H1 (cell line): ENCODE data around the gene THBS1. TPM values are rescaled to one million over a fixed set of nuclear protein-coding genes. Genes with fewer than 3 reads are reported as not detected.

ENCODE experiments used
- CTCF ChIA-PET: fragments of 300-600 bp; sonication (Branson Sonifier 250); formaldehyde crosslinking; loops from one replicate; lab custom pipeline; 2021; ENCODE audit not compliant: partially characterized antibody; lab: Charles Lee
- POLR2A ChIA-PET: fragments of 300-600 bp; sonication (Branson Sonifier 250); formaldehyde crosslinking; loops from one replicate; lab custom pipeline; 2021; ENCODE audit warnings: inconsistent platforms; ENCODE audit not compliant: partially characterized antibody; lab: Charles Lee
- DNase-seq, 2 experiments: peaks; one replicate each; pipeline versions ENCODE4 v3.0.0 to v3.0.0-alpha.2; 2010 to 2022; ENCODE audit warnings: low spot score in 2 of 2, low read depth in 1 of 2, mixed read lengths in 1 of 2
- FAIRE-seq: peaks from 2 replicates; lab custom pipeline; 2011; peaks lifted over from hg19 to GRCh38; lab: Jason Lieb, UNC
- H2AFZ ChIP-seq: 2 replicates; pipeline ENCODE4 v1.8.1; 2012; ENCODE audit warnings: low read length, inconsistent platforms
- H2AK5ac ChIP-seq: 2 replicates; pipeline ENCODE4 v1.6.1; 2013; ENCODE audit warnings: low read depth, low read length
- H2BK120ac ChIP-seq: replicated peaks from 2 replicates; pipeline ENCODE3; 2013; ENCODE audit warnings: low read depth, low read length, inconsistent platforms
- H2BK12ac ChIP-seq: 2 replicates; pipeline ENCODE4 v1.6.1; 2013; ENCODE audit warnings: low read depth, low read length
- H2BK15ac ChIP-seq: 2 replicates; pipeline ENCODE4 v1.6.1; 2013; ENCODE audit warnings: low read length
- H2BK20ac ChIP-seq: 2 replicates; pipeline ENCODE4 v1.6.1; 2013; ENCODE audit warnings: low read length
- H2BK5ac ChIP-seq: 2 replicates; pipeline ENCODE4 v1.6.1; 2013; ENCODE audit warnings: low read depth, low read length
- H3K14ac ChIP-seq: 2 replicates; pipeline ENCODE4 v1.6.1; 2013; ENCODE audit warnings: inconsistent platforms; ENCODE audit not compliant: insufficient read length
- H3K18ac ChIP-seq: 2 replicates; pipeline ENCODE4 v1.6.1; 2013; ENCODE audit warnings: low read length; ENCODE audit errors: extremely low read depth
- H3K23ac ChIP-seq: 2 replicates; pipeline ENCODE4 v1.6.1; 2013; ENCODE audit warnings: inconsistent platforms; ENCODE audit not compliant: insufficient read length
- H3K23me2 ChIP-seq: 2 replicates; pipeline ENCODE4 v1.6.1; 2013; ENCODE audit warnings: low read depth, low read length
- H3K27ac ChIP-seq: 2 replicates; pipeline ENCODE4 v1.6.1; 2011; ENCODE audit warnings: low read depth, low read length, inconsistent platforms
- H3K27me3 ChIP-seq, 4 experiments: replicated peaks in 1 of 4; 1 replicate in 1 of 4; 2 replicates in 3 of 4; pipeline versions ENCODE4 v1.6.1 to v1.8.1; 2011 to 2013; ENCODE audit warnings: low read length in 3 of 4, mild to moderate bottlenecking in 3 of 4, inconsistent platforms in 2 of 4, mixed read lengths in 2 of 4, moderate library complexity in 1 of 4; ENCODE audit not compliant: control insufficient read depth in 3 of 4, insufficient read depth in 3 of 4; ENCODE audit errors: extremely low read depth in 1 of 4
- H3K36me3 ChIP-seq, 4 experiments: 2 replicates each; pipeline versions ENCODE4 v1.6.1 to v1.8.1; 2011 to 2013; ENCODE audit warnings: mild to moderate bottlenecking in 4 of 4, low read length in 3 of 4, moderate library complexity in 2 of 4, control low read depth in 1 of 4, inconsistent platforms in 1 of 4; ENCODE audit not compliant: insufficient read depth in 4 of 4, control insufficient read depth in 2 of 4
- H3K4ac ChIP-seq: replicated peaks from 2 replicates; pipeline ENCODE3; 2013; ENCODE audit warnings: low read length, low read depth, mixed read lengths, inconsistent platforms; ENCODE audit not compliant: insufficient read length
- H3K4me1 ChIP-seq, 4 experiments: replicated peaks in 1 of 4; 1 replicate in 1 of 4; 2 replicates in 3 of 4; pipeline versions ENCODE4 v1.6.1 to v1.8.1; 2011 to 2013; ENCODE audit warnings: low read length in 3 of 4, inconsistent platforms in 2 of 4, mixed read lengths in 1 of 4; ENCODE audit not compliant: insufficient read depth in 4 of 4, control insufficient read depth in 3 of 4
- H3K4me2 ChIP-seq, 2 experiments: 2 replicates each; pipeline versions ENCODE4 v1.6.1 to v1.8.1; 2011 to 2013; ENCODE audit warnings: low read depth in 2 of 2, low read length in 2 of 2, control low read depth in 1 of 2, inconsistent platforms in 1 of 2, mild to moderate bottlenecking in 1 of 2; ENCODE audit not compliant: insufficient read depth in 1 of 2
- H3K4me3 ChIP-seq, 4 experiments: fragments of 200-600, 300-600 bp in 1 of 4; sonication (generic), shearing (Covaris generic), sonication (Bioruptor Twin) in 1 of 4; 2 replicates each; pipeline versions ENCODE4 v1.5.1 to v1.8.1; 2011 to 2016; ENCODE audit warnings: low read length in 4 of 4, low read depth in 3 of 4, control low read depth in 2 of 4, inconsistent platforms in 2 of 4, mild to moderate bottlenecking in 2 of 4, mixed read lengths in 1 of 4, moderate library complexity in 1 of 4; ENCODE audit not compliant: insufficient read depth in 2 of 4; ENCODE audit errors: extremely low read depth in 1 of 4
- H3K56ac ChIP-seq: replicated peaks from 2 replicates; pipeline ENCODE3; 2013; ENCODE audit warnings: low read depth, mild to moderate bottlenecking, mixed read lengths, low read length, inconsistent platforms; ENCODE audit not compliant: insufficient read length
- H3K79me1 ChIP-seq: 2 replicates; pipeline ENCODE4 v1.6.1; 2013; ENCODE audit warnings: low read depth, low read length, control low read depth
- H3K79me2 ChIP-seq, 2 experiments: 2 replicates each; pipeline versions ENCODE4 v1.6.1 to v1.8.1; 2012 to 2013; ENCODE audit warnings: low read length in 2 of 2, mild to moderate bottlenecking in 2 of 2, inconsistent platforms in 1 of 2; ENCODE audit not compliant: insufficient read depth in 2 of 2, control insufficient read depth in 1 of 2
- H3K9ac ChIP-seq, 4 experiments: replicated peaks in 1 of 4; 1 replicate in 1 of 4; 2 replicates in 3 of 4; pipeline versions ENCODE4 v1.6.1 to v1.8.1; 2011 to 2013; ENCODE audit warnings: low read depth in 3 of 4, low read length in 3 of 4, control low read depth in 2 of 4, mild to moderate bottlenecking in 2 of 4, moderate library complexity in 2 of 4, inconsistent platforms in 1 of 4; ENCODE audit errors: extremely low read depth in 1 of 4
- H3K9me3 ChIP-seq, 2 experiments: 2 replicates each; pipeline versions ENCODE4 v1.6.1 to v1.8.1; 2012 to 2013; ENCODE audit warnings: mild to moderate bottlenecking in 2 of 2, moderate library complexity in 2 of 2, control low read depth in 1 of 2, inconsistent platforms in 1 of 2, low read depth in 1 of 2, low read length in 1 of 2, mixed read lengths in 1 of 2; ENCODE audit not compliant: insufficient read depth in 2 of 2
- H4K20me1 ChIP-seq, 2 experiments: replicated peaks in 1 of 2; 2 replicates each; pipeline versions ENCODE3 to v1.8.1; 2011 to 2013; ENCODE audit warnings: inconsistent platforms in 2 of 2, low read length in 2 of 2, mild to moderate bottlenecking in 1 of 2; ENCODE audit not compliant: insufficient read depth in 2 of 2, control insufficient read depth in 1 of 2
- H4K5ac ChIP-seq: 2 replicates; pipeline ENCODE4 v1.6.1; 2013; ENCODE audit warnings: low read length, low read depth, mixed read lengths, inconsistent platforms; ENCODE audit not compliant: insufficient read length
- H4K8ac ChIP-seq: 2 replicates; pipeline ENCODE4 v1.8.0; 2013; ENCODE audit warnings: mild to moderate bottlenecking, moderate library complexity, low read length, inconsistent platforms; ENCODE audit not compliant: insufficient read depth; ENCODE audit errors: extremely low read depth
- H4K91ac ChIP-seq: replicated peaks from 2 replicates; pipeline ENCODE3; 2013; ENCODE audit warnings: low read length, mixed read lengths, inconsistent platforms; ENCODE audit not compliant: insufficient read length
- BACH1 ChIP-seq: IDR thresholded peaks from 2 replicates; pipeline ENCODE4 v1.6.1; 2012; ENCODE audit warnings: low read length, improper control_type of control experiment
- EGR1 ChIP-seq: IDR thresholded peaks from 2 replicates; pipeline ENCODE4 v1.6.1; 2011; ENCODE audit warnings: low read depth, low read length, borderline replicate concordance
- EZH2 ChIP-seq: fragments of 200-600 bp; sonication (generic); IDR thresholded peaks from 2 replicates; pipeline ENCODE4 v1.7.1; 2012; ENCODE audit warnings: low read depth, mild to moderate bottlenecking, moderate library complexity, low read length, inconsistent platforms; ENCODE audit not compliant: severe bottlenecking
- KDM4A ChIP-seq: IDR thresholded peaks from one replicate; pipeline ENCODE4 v1.7.1; 2012; ENCODE audit warnings: low read depth, mild to moderate bottlenecking, moderate library complexity, low read length, inconsistent platforms; ENCODE audit not compliant: severe bottlenecking
- RXRA ChIP-seq: IDR thresholded peaks from 2 replicates; pipeline ENCODE4 v1.6.1; 2011; ENCODE audit warnings: low read depth, mild to moderate bottlenecking, low read length, moderate library complexity; ENCODE audit not compliant: insufficient read depth
- SAP30 ChIP-seq: fragments of 300-600 bp; sonication (generic); IDR thresholded peaks from 2 replicates; pipeline ENCODE4 v1.7.1; 2012; ENCODE audit warnings: low read length, moderate library complexity, mild to moderate bottlenecking, inconsistent platforms; ENCODE audit not compliant: insufficient read depth, insufficient replicate concordance
- SP1 ChIP-seq: IDR thresholded peaks from 2 replicates; pipeline ENCODE4 v1.6.1; 2011; ENCODE audit warnings: low read depth, low read length
- TAF1 ChIP-seq: IDR thresholded peaks from 2 replicates; pipeline ENCODE4 v1.6.1; 2011; ENCODE audit warnings: mild to moderate bottlenecking, low read depth, low read length
- polyA plus RNA-seq, 7 experiments: library from polyadenylated mRNA; depleted of rRNA in 3 of 7; stranded (reverse) in 5 of 7; unstranded in 2 of 7; fragments of >200 nt in 5 of 7; fragments of 200-250 nt in 2 of 7; gene quantifications; 1 replicate in 5 of 7; 2 replicates in 1 of 7; 4 replicates in 1 of 7; pipeline versions ENCODE4 v1.2.1 to v1.2.3, GENCODE V29; 2011 to 2013; ENCODE audit warnings: missing spikeins in 2 of 7, mixed read lengths in 2 of 7
- total RNA-seq: library from RNA; stranded (reverse); fragmentation: NEBNext Ultra II Directional; extraction: Animal tissue kit (Norgen Biotek cat#: 25700); gene quantifications from 2 replicates; pipeline ENCODE4 v1.2.1, GENCODE V29; 2021

Gene THBS1
- total and polyA plus RNA-seq, 2 of the 8 experiments (the other 6 are each of a cell fraction or from before 2014, with no cell fraction given), result 10.3 to 63.3 TPM

DNA sequence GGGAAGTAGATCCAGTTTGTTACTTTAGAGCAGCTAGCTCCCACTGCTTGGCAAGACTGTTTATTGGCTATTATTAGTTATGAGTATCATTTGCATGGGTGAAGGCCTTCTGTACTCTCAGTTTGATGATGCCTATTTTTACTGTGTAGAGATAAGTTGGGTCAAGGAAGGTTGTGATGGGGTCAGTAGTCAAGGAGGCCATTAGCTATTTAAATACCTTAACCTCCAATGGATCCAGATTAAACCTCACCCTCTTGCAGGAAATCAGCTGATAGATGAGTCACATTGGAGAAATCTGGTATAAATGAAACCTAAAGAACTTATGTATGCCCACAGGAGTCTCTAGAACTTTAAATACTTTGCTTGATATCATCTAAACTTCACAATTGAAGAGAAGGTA, 45.0 kb downstream of the THBS1 start:
- H3K4me1 ChIP-seq, result no peaks in the 10 kb centered on the region; a peak in 2 of 7 replicates
- DNase-seq (no peak), FAIRE-seq (no peak)
- no peak overlapping the region for H3K9ac ChIP-seq
- H3K23me2 ChIP-seq, result no peaks in the 10 kb centered on the region
- no peak overlapping the region for H3K4me3 ChIP-seq
- H3K36me3 ChIP-seq, result no peaks in the 10 kb centered on the region
- no peak overlapping the region for H4K5ac ChIP-seq
- H3K56ac ChIP-seq, result no peak overlapping the region
- no peaks in the 10 kb centered on the region for H3K27me3 ChIP-seq
- no peak for TF ChIP-seq EGR1
- TF ChIP-seq KDM4A, result no peak
- no peak for TF ChIP-seq TAF1
- no peak for TF ChIP-seq BACH1
- TF ChIP-seq SAP30, result no peak
- no peak for TF ChIP-seq SP1
- no peak for TF ChIP-seq RXRA
- no peak for TF ChIP-seq EZH2
- no peak overlapping the region for H3K4me2 ChIP-seq
- H4K8ac ChIP-seq, result no peak overlapping the region
- CTCF ChIA-PET, result interaction anchor here (1.0 to 1.3 kb wide), 5 partner anchors 9 to 131 kb away, joined by 3 to 4 read pairs (median 3); no protein-coding TSS in a partner anchor
- H3K23ac ChIP-seq, result no peak overlapping the region
- H3K14ac ChIP-seq, result no peak overlapping the region
- no peak overlapping the region for H2BK5ac ChIP-seq
- H4K20me1 ChIP-seq, result no peaks in the 10 kb centered on the region
- H3K79me2 ChIP-seq, result no peaks in the 10 kb centered on the region
- no peak overlapping the region for H2AK5ac ChIP-seq
- H2BK120ac ChIP-seq, result no peak overlapping the region
- H3K18ac ChIP-seq, result no peak overlapping the region
- no peak overlapping the region for H3K27ac ChIP-seq
- H3K79me1 ChIP-seq, result no peaks in the 10 kb centered on the region
- no peaks in the 10 kb centered on the region for H3K9me3 ChIP-seq
- POLR2A ChIA-PET, result no interaction called here
- H2AFZ ChIP-seq, result no peak overlapping the region
- H2BK12ac ChIP-seq, result no peak overlapping the region
- H4K91ac ChIP-seq, result no peak overlapping the region
- no peak overlapping the region for H2BK15ac ChIP-seq
- H3K4ac ChIP-seq, result no peak overlapping the region
- H2BK20ac ChIP-seq, result no peak overlapping the region
